ENCODE data around the gene BFSP2. TPM values are rescaled to one million over a fixed set of nuclear protein-coding genes. Genes with fewer than 3 reads are reported as not detected.

Gene BFSP2
- total RNA-seq, 1 experiment from 2014 or later = not detected

- Mint-ChIP-seq H3K9me3 (ENCODE audit: unreplicated experiment) (no peaks in the 10 kb centered on the region), H3K27ac (ENCODE audit: low read depth, unreplicated experiment) (no peak overlapping the region), H3K36me3 (ENCODE audit: insufficient read depth, unreplicated experiment) (no peaks in the 10 kb centered on the region), H3K27me3 (ENCODE audit: insufficient read depth, unreplicated experiment) (no peaks in the 10 kb centered on the region), H3K4me3 (ENCODE audit: unreplicated experiment) (no peak overlapping the region), H3K4me1 (ENCODE audit: insufficient read depth, unreplicated experiment) (peaks cover 8% of the 10 kb centered on the region)
- intact Hi-C loops (cut with micrococcal nuclease) = no loop called here
- POLR2A ChIA-PET = no interaction called here
- DNase-seq (ENCODE audit: unreplicated experiment) = no peak
- no TSS peak for BruUV-seq (replicated peaks)
- TF ChIP-seq CTCF (IDR thresholded peaks at IDR 0.05; ENCODE audit: unreplicated experiment) = no peak
- CTCF ChIA-PET = interaction anchor here (0.5 to 6.4 kb wide), 13 partner anchors 9 to 1299 kb away, joined by 3 to 38 read pairs (median 4); no protein-coding TSS in a partner anchor
These were observed 57.2 kb downstream of the BFSP2 start for GRCh38 chr3:133457025-133457424.

GRCh38 chr3:133457465-133458067 lies 57.7 kb downstream of the BFSP2 start:
- Mint-ChIP-seq H3K4me3 (ENCODE audit: unreplicated experiment) (no peak overlapping the region), H3K9me3 (ENCODE audit: unreplicated experiment) (no peaks in the 10 kb centered on the region), H3K36me3 (ENCODE audit: insufficient read depth, unreplicated experiment) (no peaks in the 10 kb centered on the region), H3K4me1 (ENCODE audit: insufficient read depth, unreplicated experiment) (peaks cover 8% of the 10 kb centered on the region), H3K27me3 (ENCODE audit: insufficient read depth, unreplicated experiment) (no peaks in the 10 kb centered on the region), H3K27ac (ENCODE audit: low read depth, unreplicated experiment) (no peak overlapping the region)
- ChIA-PET CTCF (interaction anchor here (0.5 to 6.4 kb wide), 10 partner anchors 11 to 764 kb away, joined by 3 to 38 read pairs (median 4); no protein-coding TSS in a partner anchor), POLR2A (no interaction called here)
- BruUV-seq (replicated peaks) = no TSS peak
- no peak for TF ChIP-seq CTCF (IDR thresholded peaks at IDR 0.05; ENCODE audit: unreplicated experiment)
- intact Hi-C loops (cut with micrococcal nuclease) = no loop called here
- peak; percentile 18 for DNase-seq (ENCODE audit: unreplicated experiment)

- Mint-ChIP-seq H3K4me3 (ENCODE audit: unreplicated experiment) (no peak overlapping the region), H3K27me3 (ENCODE audit: insufficient read depth, unreplicated experiment) (no peaks in the 10 kb centered on the region), H3K36me3 (ENCODE audit: insufficient read depth, unreplicated experiment) (no peaks in the 10 kb centered on the region), H3K9me3 (ENCODE audit: unreplicated experiment) (no peaks in the 10 kb centered on the region), H3K4me1 (ENCODE audit: insufficient read depth, unreplicated experiment) (peaks cover 8% of the 10 kb centered on the region), H3K27ac (ENCODE audit: low read depth, unreplicated experiment) (no peak overlapping the region)
- no peak for TF ChIP-seq CTCF (IDR thresholded peaks at IDR 0.05; ENCODE audit: unreplicated experiment)
- CTCF ChIA-PET = interaction anchor here (0.9 to 1.1 kb wide), 4 partner anchors 16 to 147 kb away, joined by 3 read pairs; no protein-coding TSS in a partner anchor
- no peak for DNase-seq (ENCODE audit: unreplicated experiment)
- intact Hi-C loops (cut with micrococcal nuclease) = no loop called here
- BruUV-seq (replicated peaks) = no TSS peak
- POLR2A ChIA-PET = interaction anchor here (0.6 kb wide), 1 partner anchor 8 kb away, joined by 3 read pairs; no protein-coding TSS in a partner anchor
These were observed 59.5 kb downstream of the BFSP2 start for GRCh38 chr3:133459400-133459799.

- CTCF ChIA-PET = interaction anchor here (1.2 kb wide), 1 partner anchor 729 kb away, joined by 4 read pairs; no protein-coding TSS in a partner anchor
- H3K9me3 Mint-ChIP-seq (ENCODE audit: unreplicated experiment) = no peaks in the 10 kb centered on the region
- no peak for TF ChIP-seq CTCF (IDR thresholded peaks at IDR 0.05; ENCODE audit: unreplicated experiment)
These were observed 61.0 kb downstream of the BFSP2 start for GRCh38 chr3:133460809-133461208.

More at GRCh38 chr3:133460809-133461208, 61.0 kb downstream of the BFSP2 start:
- intact Hi-C loops (cut with micrococcal nuclease) = loop anchor here (10.0 kb wide), 1 partner anchor 204 kb away; the partner anchor contains the start of gene TOPBP1
- peaks cover 8% of the 10 kb centered on the region for H3K4me1 Mint-ChIP-seq (ENCODE audit: insufficient read depth, unreplicated experiment)
- no peaks in the 10 kb centered on the region for H3K36me3 Mint-ChIP-seq (ENCODE audit: insufficient read depth, unreplicated experiment)
- H3K4me3 Mint-ChIP-seq (ENCODE audit: unreplicated experiment) = no peak overlapping the region
- DNase-seq (ENCODE audit: unreplicated experiment) = no peak
- no TSS peak for BruUV-seq (replicated peaks)
- no peak overlapping the region for H3K27ac Mint-ChIP-seq (ENCODE audit: low read depth, unreplicated experiment)
- no peaks in the 10 kb centered on the region for H3K27me3 Mint-ChIP-seq (ENCODE audit: insufficient read depth, unreplicated experiment)
- POLR2A ChIA-PET = interaction anchor here (1.4 kb wide), 1 partner anchor 10 kb away, joined by 3 read pairs; no protein-coding TSS in a partner anchor

Measured in MCF 10A (cell line).